Parathyroid adenoma (tissue), 2 donors: ENCODE results near the gene FIZ1.
"Not testable (repeated sequence)": the region's sequence is repeated elsewhere in the genome, so short reads cannot be mapped to it uniquely, and the experiment has no call there.

Experiments
- H2AFZ ChIP-seq: fragments of 300-600 bp; sonication (generic); one replicate; pipeline ENCODE4 v1.7.0; 2017; ENCODE audit warnings: antibody characterized with exemption, mild to moderate bottlenecking
- H3K27ac ChIP-seq: fragments of 300-600 bp; sonication (generic); one replicate; pipeline ENCODE4 v1.7.0; 2017
- H3K27me3 ChIP-seq: fragments of 300-600 bp; sonication (generic); one replicate; pipeline ENCODE4 v1.7.0; 2017; ENCODE audit warnings: low read length; ENCODE audit not compliant: control insufficient read depth, insufficient read depth
- H3K36me3 ChIP-seq: fragments of 300-600 bp; sonication (generic); one replicate; pipeline ENCODE4 v1.7.0; 2017; ENCODE audit warnings: low read length; ENCODE audit not compliant: control insufficient read depth, insufficient read depth
- H3K4me1 ChIP-seq: fragments of 300-600 bp; sonication (generic); one replicate; pipeline ENCODE4 v1.7.0; 2017; ENCODE audit warnings: control low read depth
- H3K4me2 ChIP-seq: fragments of 300-600 bp; sonication (generic); one replicate; pipeline ENCODE4 v1.7.0; 2017; ENCODE audit warnings: low read length
- H3K4me3 ChIP-seq: fragments of 300-600 bp; sonication (generic); one replicate; pipeline ENCODE4 v1.7.0; 2017; ENCODE audit warnings: low read depth, low read length
- H3K79me2 ChIP-seq: fragments of 300-600 bp; sonication (generic); one replicate; pipeline ENCODE4 v1.7.0; 2017; ENCODE audit warnings: control low read depth
- H3K9ac ChIP-seq: fragments of 300-600 bp; sonication (generic); one replicate; pipeline ENCODE4 v1.7.0; 2017; ENCODE audit warnings: mild to moderate bottlenecking
- H3K9me3 ChIP-seq: fragments of 300-600 bp; sonication (generic); one replicate; pipeline ENCODE4 v1.7.0; 2017; ENCODE audit warnings: low read length; ENCODE audit not compliant: control insufficient read depth
- TF ChIP-seq, protein P1 (sequence below): fragments of 300-600 bp; sonication (generic); IDR thresholded peaks from one replicate; pipeline ENCODE4 v1.7.0; 2017; ENCODE audit warnings: antibody characterized with exemption, mild to moderate bottlenecking
- donor health status: primary hyperparathyroidism.

The FIZ1 gene

DNA sequence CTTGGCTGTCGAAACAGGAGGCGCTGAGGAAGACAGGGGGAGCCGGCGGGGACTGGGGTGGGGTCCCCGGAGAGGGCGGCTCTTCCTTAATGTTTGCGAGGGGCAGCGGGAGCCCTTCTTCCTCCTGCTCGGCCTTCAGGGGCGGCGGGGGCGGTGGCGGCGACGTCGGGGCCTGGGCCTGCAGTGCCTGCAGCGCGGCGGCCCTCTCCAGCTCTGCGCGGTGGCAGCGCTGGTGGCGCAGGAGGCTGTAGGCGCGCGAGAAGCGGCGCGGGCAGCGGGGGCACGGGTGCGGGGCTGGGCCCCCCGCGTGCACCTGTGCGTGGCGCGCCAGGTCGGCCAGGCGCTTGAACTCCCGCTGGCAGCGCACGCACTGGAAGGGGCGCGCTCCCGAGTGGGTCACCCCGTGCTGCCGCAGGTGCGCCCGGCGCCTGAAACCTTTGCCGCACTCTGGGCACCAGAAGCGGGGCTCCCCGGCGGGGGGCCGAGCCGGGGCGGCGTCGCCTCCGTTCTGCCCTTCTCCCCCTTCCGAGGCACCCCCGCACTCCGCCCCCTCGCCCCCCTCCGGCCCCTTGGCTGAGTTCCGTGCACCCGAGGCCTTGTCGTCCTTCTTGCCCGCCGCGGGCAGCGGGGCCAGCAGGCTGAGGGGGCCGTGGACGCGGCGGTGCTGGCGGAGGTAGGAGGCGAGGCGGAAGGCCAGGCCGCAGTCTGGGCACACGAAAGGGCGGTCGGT, 21.1 kb downstream of the FIZ1 start:
- Histone ChIP-seq H3K9me3 (no peaks in the 10 kb centered on the region), H3K79me2 (no peaks in the 10 kb centered on the region), H3K4me1 (peaks cover 11% of the 10 kb centered on the region), H3K36me3 (no peaks in the 10 kb centered on the region), H3K27ac (no peak overlapping the region), H3K9ac (no peak overlapping the region), H3K4me2 (no peak overlapping the region), H2AFZ (no peak overlapping the region), H3K4me3 (no peak overlapping the region), H3K27me3 (no peaks in the 10 kb centered on the region)
- TF ChIP-seq, protein P1, sequence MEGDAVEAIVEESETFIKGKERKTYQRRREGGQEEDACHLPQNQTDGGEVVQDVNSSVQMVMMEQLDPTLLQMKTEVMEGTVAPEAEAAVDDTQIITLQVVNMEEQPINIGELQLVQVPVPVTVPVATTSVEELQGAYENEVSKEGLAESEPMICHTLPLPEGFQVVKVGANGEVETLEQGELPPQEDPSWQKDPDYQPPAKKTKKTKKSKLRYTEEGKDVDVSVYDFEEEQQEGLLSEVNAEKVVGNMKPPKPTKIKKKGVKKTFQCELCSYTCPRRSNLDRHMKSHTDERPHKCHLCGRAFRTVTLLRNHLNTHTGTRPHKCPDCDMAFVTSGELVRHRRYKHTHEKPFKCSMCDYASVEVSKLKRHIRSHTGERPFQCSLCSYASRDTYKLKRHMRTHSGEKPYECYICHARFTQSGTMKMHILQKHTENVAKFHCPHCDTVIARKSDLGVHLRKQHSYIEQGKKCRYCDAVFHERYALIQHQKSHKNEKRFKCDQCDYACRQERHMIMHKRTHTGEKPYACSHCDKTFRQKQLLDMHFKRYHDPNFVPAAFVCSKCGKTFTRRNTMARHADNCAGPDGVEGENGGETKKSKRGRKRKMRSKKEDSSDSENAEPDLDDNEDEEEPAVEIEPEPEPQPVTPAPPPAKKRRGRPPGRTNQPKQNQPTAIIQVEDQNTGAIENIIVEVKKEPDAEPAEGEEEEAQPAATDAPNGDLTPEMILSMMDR: no peak

DNA sequence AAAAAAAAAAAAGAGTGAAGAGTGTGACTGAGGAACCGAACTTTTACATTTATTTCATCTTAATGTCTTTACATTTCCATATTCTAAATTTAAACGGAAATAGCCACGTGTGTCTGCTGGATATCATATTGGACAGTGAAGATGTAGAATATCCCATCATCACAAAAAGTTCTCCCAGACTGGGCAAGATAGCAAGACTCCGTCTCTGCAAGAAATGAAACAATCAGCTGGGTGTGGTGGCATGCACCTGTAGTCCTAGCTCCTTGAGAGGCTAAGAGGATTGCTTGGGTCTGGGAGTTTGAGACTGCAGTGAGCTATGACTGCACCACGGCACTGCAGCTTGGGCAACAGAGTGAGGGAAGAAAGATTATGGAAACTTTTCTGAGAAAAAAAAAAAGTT, 22.6 kb downstream of the FIZ1 start:
- no peak overlapping the region for H3K9ac ChIP-seq
- no peaks in the 10 kb centered on the region for H3K27me3 ChIP-seq
- no peaks in the 10 kb centered on the region for H3K79me2 ChIP-seq
- H3K4me2 ChIP-seq: no peak overlapping the region
- H2AFZ ChIP-seq: no peak overlapping the region
- peaks cover 8% of the 10 kb centered on the region for H3K4me1 ChIP-seq
- no peak overlapping the region for H3K4me3 ChIP-seq
- H3K9me3 ChIP-seq: no peaks in the 10 kb centered on the region
- no peak overlapping the region for H3K27ac ChIP-seq
- TF ChIP-seq, protein P1: no peak
- no peaks in the 10 kb centered on the region for H3K36me3 ChIP-seq

GRCh38 chr19:55573929-55574328, 25.4 kb downstream of the FIZ1 start:
- not testable (repeated sequence) for H3K4me2 ChIP-seq, H3K27me3 ChIP-seq, H3K9me3 ChIP-seq, H3K9ac ChIP-seq, H2AFZ ChIP-seq, H3K36me3 ChIP-seq, H3K27ac ChIP-seq, H3K4me1 ChIP-seq, H3K79me2 ChIP-seq, H3K4me3 ChIP-seq

- H3K36me3 ChIP-seq, H3K9me3 ChIP-seq: not testable (repeated sequence)
Observed at GRCh38 chr19:55569477-55569876, 29.8 kb downstream of the FIZ1 start.

DNA sequence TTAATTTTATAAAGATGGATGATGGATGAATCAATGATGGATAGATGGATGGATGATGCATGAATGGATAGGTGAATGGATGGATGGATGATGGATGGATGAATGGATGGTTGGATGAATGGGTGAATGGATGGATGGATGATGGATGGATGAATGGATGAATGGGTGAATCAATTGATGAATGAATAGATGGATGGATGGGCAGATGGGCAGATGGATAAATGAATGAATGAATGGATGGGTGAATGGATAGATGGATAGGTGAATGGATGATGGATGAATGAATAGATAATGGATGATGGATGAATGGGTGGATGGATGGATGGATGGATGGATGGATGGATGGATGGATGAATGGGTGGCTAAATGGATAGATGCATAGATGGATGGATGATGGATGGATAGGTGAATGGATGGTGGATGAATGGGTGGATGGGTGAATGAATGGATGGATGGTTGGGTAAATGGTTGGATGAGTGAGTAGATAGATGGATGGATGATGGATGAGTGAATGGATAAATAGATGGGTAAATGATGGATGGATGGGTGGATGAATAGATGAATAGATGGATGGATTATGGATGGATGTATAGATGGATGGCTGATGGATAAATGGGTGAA, 31.5 kb downstream of the FIZ1 start:
- Histone ChIP-seq H3K4me3 (no peak overlapping the region), H3K9me3 (no peaks in the 10 kb centered on the region), H3K36me3 (no peaks in the 10 kb centered on the region), H3K79me2 (no peaks in the 10 kb centered on the region), H3K27me3 (no peaks in the 10 kb centered on the region), H3K27ac (no peak overlapping the region), H2AFZ (no peak overlapping the region), H3K4me1 (no peaks in the 10 kb centered on the region), H3K4me2 (no peak overlapping the region), H3K9ac (no peak overlapping the region)
- TF ChIP-seq, protein P1: no peak

More at GRCh38 chr19:55569477-55569876, 29.8 kb downstream of the FIZ1 start:
- H3K27me3 ChIP-seq, H3K4me1 ChIP-seq, H2AFZ ChIP-seq, H3K9ac ChIP-seq, H3K4me2 ChIP-seq, H3K79me2 ChIP-seq, H3K27ac ChIP-seq, H3K4me3 ChIP-seq: not testable (repeated sequence)
